ENCODE data around the gene RPS10.
A peak's percentile ranks its signal among the peaks of the same experiment; 100 is the strongest.
"Not testable (repeated sequence)": the region's sequence is repeated elsewhere in the genome, so short reads cannot be mapped to it uniquely, and the experiment has no call there.

RPS10 gene

DNA sequence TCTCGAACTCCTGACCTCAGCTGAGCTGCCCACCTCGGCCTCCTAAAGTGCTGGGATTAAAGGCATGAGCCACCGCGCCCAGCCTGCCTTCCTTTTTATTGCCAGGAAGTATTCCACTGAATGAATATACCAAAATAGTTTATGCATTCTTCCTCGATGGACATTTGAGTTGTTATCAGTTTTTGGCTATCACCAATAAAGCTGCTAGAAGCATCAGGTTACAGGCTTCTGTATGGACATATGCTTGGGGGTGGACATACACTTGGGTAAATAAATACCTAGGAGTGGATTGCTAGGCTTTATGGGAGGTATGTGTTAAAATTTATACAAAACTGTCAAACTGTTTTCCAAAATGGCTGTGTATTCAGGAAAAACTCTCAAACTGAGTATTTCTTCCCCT lies 10.0 kb upstream of the RPS10 start:
- H3K27me3 Mint-ChIP-seq (ENCODE audit: low read depth): no peaks in the 10 kb centered on the region
- H3K36me3 Mint-ChIP-seq (ENCODE audit: low read depth): no peaks in the 10 kb centered on the region
- H3K4me3 Mint-ChIP-seq: no peak overlapping the region
- peaks cover 5% of the 10 kb centered on the region for H3K9me3 Mint-ChIP-seq
- no peaks in the 10 kb centered on the region for H3K4me1 Mint-ChIP-seq (ENCODE audit: low read depth)
- no peak overlapping the region for H3K27ac Mint-ChIP-seq

DNA sequence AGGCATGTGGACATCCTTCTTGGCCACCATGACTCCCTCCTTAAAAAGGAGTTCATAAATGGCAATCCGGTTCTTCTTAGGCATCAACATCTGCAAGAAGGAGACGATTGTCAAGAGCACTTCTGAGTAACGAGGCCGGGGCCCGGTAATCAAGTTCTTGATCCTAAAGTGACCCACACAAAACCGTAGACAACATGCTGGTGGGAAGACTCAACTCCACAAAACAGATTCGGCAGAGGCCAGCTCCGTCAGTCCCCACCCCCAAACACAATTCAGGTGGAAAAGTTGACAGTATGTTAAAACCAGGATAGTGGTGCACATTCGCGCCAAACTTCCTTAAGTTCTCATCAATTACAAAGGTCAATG lies 754 bp downstream of the RPS10 start:
- peaks cover 18% of the 10 kb centered on the region for H3K4me1 Mint-ChIP-seq (ENCODE audit: low read depth)
- peaks cover 36% of the 10 kb centered on the region for H3K36me3 Mint-ChIP-seq (ENCODE audit: low read depth)
- peak overlapping the region; percentile 97 for H3K27ac Mint-ChIP-seq
- no peaks in the 10 kb centered on the region for H3K27me3 Mint-ChIP-seq (ENCODE audit: low read depth)
- no peaks in the 10 kb centered on the region for H3K9me3 Mint-ChIP-seq
- peak overlapping the region; percentile 98 for H3K4me3 Mint-ChIP-seq

GRCh38 chr6:34424200-34425131 lies 1.4 kb downstream of the RPS10 start:
- peak overlapping the region; percentile 97 for H3K27ac Mint-ChIP-seq

GRCh38 chr6:34423254-34423653 lies 2.6 kb downstream of the RPS10 start:
- Mint-ChIP-seq H3K4me3 (no peak overlapping the region), H3K4me1 (ENCODE audit: low read depth) (peaks cover 20% of the 10 kb centered on the region), H3K36me3 (ENCODE audit: low read depth) (peaks cover 45% of the 10 kb centered on the region), H3K9me3 (no peaks in the 10 kb centered on the region), H3K27ac (no peak overlapping the region), H3K27me3 (ENCODE audit: low read depth) (no peaks in the 10 kb centered on the region)

More at GRCh38 chr6:34424200-34425131, 1.4 kb downstream of the RPS10 start:
- Mint-ChIP-seq H3K4me3 (peak overlapping the region; percentile 98), H3K4me1 (ENCODE audit: low read depth) (peaks cover 20% of the 10 kb centered on the region), H3K9me3 (no peaks in the 10 kb centered on the region), H3K27me3 (ENCODE audit: low read depth) (no peaks in the 10 kb centered on the region), H3K36me3 (ENCODE audit: low read depth) (peaks cover 39% of the 10 kb centered on the region)

- Mint-ChIP-seq H3K27ac (no peak overlapping the region), H3K4me3 (no peak overlapping the region), H3K9me3 (no peaks in the 10 kb centered on the region), H3K27me3 (ENCODE audit: low read depth) (no peaks in the 10 kb centered on the region), H3K4me1 (ENCODE audit: low read depth) (peaks cover 11% of the 10 kb centered on the region), H3K36me3 (ENCODE audit: low read depth) (peaks cover 53% of the 10 kb centered on the region)
These were observed 7.5 kb downstream of the RPS10 start for GRCh38 chr6:34418367-34418766.

- H3K4me3 Mint-ChIP-seq: no peak overlapping the region
- peaks cover 52% of the 10 kb centered on the region for H3K36me3 Mint-ChIP-seq (ENCODE audit: low read depth)
- H3K27ac Mint-ChIP-seq: no peak overlapping the region
- H3K4me1 Mint-ChIP-seq (ENCODE audit: low read depth): peaks cover 8% of the 10 kb centered on the region
- no peaks in the 10 kb centered on the region for H3K9me3 Mint-ChIP-seq
- no peaks in the 10 kb centered on the region for H3K27me3 Mint-ChIP-seq (ENCODE audit: low read depth)
These were observed 8.9 kb downstream of the RPS10 start for GRCh38 chr6:34416877-34417371.

DNA sequence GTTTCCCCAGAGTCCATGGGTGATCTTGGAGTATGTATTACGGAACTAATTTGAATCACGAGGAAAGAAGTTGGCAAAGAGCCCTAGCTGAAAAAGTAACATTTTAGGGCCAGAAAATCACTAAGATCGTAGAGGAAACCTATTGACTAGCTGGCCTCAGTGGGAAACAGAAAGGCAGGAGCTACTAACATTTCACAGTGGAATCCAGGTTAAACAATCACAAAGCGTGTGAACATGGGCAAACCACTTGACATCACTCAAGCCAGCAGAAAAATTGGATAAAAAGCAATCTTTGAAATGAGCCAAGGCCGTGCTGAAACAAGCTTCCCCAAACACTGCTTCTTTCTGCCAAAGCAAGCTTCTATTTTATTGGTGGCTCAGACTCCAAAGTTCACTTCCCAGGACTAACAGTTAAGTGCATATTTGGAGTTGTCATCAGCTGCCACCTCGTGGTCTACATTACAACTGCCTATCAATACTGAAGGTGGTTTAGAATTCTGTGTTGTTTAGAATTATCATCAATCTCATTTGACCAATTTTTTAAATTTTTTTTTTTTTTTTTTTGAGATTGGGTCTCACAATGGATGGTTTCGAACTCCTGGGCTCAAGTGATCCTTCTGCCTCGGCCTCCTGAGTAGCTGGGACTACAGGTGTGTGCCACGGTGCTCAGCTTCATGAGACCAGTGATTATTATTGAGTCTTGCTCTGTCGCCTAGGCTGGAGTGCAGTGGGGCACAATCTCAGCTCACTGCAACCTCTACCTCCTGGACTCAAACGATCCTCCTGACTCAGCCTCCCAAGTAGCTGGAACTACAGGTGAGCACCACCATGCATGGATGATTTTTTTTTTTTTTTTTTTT lies 10.6 kb downstream of the RPS10 start:
- Mint-ChIP-seq H3K4me3 (no peak overlapping the region), H3K36me3 (ENCODE audit: low read depth) (peaks cover 37% of the 10 kb centered on the region), H3K4me1 (ENCODE audit: low read depth) (peaks cover 6% of the 10 kb centered on the region), H3K27me3 (ENCODE audit: low read depth) (no peaks in the 10 kb centered on the region), H3K27ac (peak overlapping the region; percentile 20), H3K9me3 (no peaks in the 10 kb centered on the region)

DNA sequence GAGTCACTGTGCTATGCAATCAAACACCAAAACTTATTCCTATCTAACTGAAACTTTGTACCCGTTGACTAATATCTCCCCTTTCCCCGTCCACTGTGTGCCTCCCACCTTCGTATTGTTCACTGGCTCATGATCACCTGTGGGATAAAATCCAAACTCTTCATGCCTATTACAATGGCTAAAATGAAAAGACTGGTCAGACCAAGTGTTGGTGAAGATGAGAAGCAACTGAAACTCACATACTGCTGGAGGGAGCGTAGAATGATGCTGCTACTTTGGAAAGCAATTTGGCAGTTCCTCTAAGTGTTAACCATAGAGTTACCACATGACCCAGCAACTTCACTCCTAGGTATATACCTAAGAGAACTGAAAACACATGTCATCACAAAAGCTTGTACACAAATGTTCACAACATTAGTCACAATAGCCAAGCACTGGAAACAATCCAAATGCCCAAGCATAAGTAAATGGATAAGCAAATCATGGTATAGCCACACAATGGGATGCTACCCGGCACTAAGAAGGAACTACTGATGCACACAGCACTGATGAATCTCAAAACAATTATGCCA lies 13.1 kb downstream of the RPS10 start:
- peaks cover 23% of the 10 kb centered on the region for H3K36me3 Mint-ChIP-seq (ENCODE audit: low read depth)
- H3K4me1 Mint-ChIP-seq (ENCODE audit: low read depth): peaks cover 4% of the 10 kb centered on the region
- H3K27me3 Mint-ChIP-seq (ENCODE audit: low read depth): no peaks in the 10 kb centered on the region
- H3K9me3 Mint-ChIP-seq: no peaks in the 10 kb centered on the region
- no peak overlapping the region for H3K27ac Mint-ChIP-seq
- no peak overlapping the region for H3K4me3 Mint-ChIP-seq

DNA sequence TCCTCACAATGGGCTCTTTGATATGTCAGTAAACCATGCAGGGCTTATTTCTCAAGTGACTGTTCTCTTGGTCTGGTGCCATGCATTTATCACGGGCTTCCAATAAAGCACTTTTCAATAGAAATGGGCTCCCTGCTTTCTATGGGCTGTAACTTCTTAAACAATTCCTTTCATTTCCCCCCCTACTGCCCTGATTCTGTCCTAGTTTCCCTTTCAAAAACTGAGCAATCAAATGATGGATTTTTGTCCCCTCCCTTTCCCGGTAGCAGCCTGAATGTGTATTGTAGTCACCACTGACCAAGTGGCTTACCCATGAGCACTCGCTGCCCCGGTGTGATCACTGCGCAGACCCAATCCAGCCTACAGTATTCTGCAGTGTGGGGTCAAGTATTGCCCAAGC lies 13.9 kb downstream of the RPS10 start:
- no peak overlapping the region for H3K4me3 Mint-ChIP-seq
- H3K9me3 Mint-ChIP-seq: no peaks in the 10 kb centered on the region
- H3K4me1 Mint-ChIP-seq (ENCODE audit: low read depth): peaks cover 4% of the 10 kb centered on the region
- no peaks in the 10 kb centered on the region for H3K27me3 Mint-ChIP-seq (ENCODE audit: low read depth)
- no peak overlapping the region for H3K27ac Mint-ChIP-seq
- peaks cover 18% of the 10 kb centered on the region for H3K36me3 Mint-ChIP-seq (ENCODE audit: low read depth)

- not testable (repeated sequence) for H3K27me3 Mint-ChIP-seq (ENCODE audit: low read depth); H3K9me3 Mint-ChIP-seq; H3K4me3 Mint-ChIP-seq; H3K27ac Mint-ChIP-seq; H3K4me1 Mint-ChIP-seq (ENCODE audit: low read depth); H3K36me3 Mint-ChIP-seq (ENCODE audit: low read depth)
These were observed 18.0 kb downstream of the RPS10 start for GRCh38 chr6:34407915-34408314.

DNA sequence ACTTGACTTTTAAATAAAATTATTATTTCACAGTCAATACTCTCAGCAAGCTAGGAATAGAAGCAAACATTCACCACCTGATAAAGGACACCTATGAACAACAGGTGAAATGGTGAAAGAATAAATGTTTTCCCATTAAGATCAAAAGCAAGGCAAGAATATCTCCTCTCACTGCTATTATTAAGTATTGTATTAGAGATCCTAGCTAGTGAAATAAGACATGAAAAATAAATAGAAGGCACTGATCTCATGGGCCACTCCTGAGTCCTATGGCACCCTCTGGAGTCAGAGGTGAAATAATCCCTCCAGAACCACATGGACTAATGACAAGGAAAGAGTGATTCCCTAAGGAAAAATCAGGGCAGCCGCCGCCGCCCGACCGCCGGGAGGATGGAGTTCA lies 29.4 kb downstream of the RPS10 start:
- Mint-ChIP-seq H3K36me3 (ENCODE audit: low read depth) (peaks cover 4% of the 10 kb centered on the region), H3K4me1 (ENCODE audit: low read depth) (peaks cover 9% of the 10 kb centered on the region)

GRCh38 chr6:34393966-34394305 lies 31.9 kb downstream of the RPS10 start:
- Mint-ChIP-seq H3K4me3 (peak overlapping the region; percentile 63), H3K27ac (no peak overlapping the region)

More for the DNA sequence above, 29.4 kb downstream of the RPS10 start:
- H3K4me3 Mint-ChIP-seq: no peak overlapping the region
- no peak overlapping the region for H3K27ac Mint-ChIP-seq
- no peaks in the 10 kb centered on the region for H3K27me3 Mint-ChIP-seq (ENCODE audit: low read depth)
- peaks cover 9% of the 10 kb centered on the region for H3K9me3 Mint-ChIP-seq

DNA sequence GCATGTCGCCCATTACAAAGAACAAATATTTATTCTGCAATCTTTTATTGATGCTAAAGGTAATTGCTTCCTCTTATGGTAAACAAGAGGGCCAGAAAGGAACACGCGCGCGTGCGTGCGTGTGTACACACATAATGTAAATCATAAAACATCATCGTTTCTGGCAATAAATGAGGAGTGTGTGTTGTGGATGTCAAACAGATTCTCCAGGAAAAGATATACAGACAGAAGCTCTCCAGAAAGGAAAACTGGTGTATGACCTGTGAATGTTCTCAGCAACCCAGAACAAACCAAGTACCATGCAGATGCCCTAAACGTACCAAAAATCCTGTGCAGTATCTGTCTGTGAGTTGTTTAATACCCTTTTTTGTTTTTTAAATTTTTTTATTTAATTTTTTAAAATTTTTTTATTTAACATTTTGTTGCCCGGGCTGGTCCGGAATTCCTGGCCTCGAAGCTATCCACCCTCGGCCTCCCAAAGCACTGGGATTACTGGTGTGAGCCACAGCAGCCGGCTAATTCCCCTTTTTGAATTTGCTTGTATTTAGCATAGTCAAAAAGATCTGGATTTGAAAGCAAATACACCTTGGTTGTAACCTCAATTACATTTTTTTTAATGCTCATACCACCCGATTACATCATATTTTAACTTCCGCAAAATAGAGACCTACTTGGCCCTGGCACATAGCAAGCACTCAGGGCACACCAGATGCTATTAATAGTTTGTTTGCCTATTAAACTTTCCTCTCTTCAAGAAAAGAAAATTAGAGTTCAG lies 32.5 kb downstream of the RPS10 start:
- H3K27me3 Mint-ChIP-seq (ENCODE audit: low read depth): no peaks in the 10 kb centered on the region
- peaks cover 9% of the 10 kb centered on the region for H3K4me1 Mint-ChIP-seq (ENCODE audit: low read depth)
- H3K4me3 Mint-ChIP-seq: peak overlapping the region; percentile 92
- peaks cover 9% of the 10 kb centered on the region for H3K9me3 Mint-ChIP-seq
- H3K27ac Mint-ChIP-seq: peak overlapping the region; percentile 68
- H3K36me3 Mint-ChIP-seq (ENCODE audit: low read depth): peaks cover 4% of the 10 kb centered on the region

More at GRCh38 chr6:34393966-34394305, 31.9 kb downstream of the RPS10 start:
- Mint-ChIP-seq H3K4me1 (ENCODE audit: low read depth) (peaks cover 9% of the 10 kb centered on the region), H3K27me3 (ENCODE audit: low read depth) (no peaks in the 10 kb centered on the region), H3K36me3 (ENCODE audit: low read depth) (peaks cover 4% of the 10 kb centered on the region), H3K9me3 (peaks cover 9% of the 10 kb centered on the region)

Data from T-helper 1 cell treated with Interleukin-12 subunit alpha and Interleukin-12 subunit beta and Interleukin-4 antibody, amounts not matched to agents 30 μg/mL and 1 μg/mL, for 36 hours (primary cell).